Measurements from ENCODE around the gene C16orf90. TPM values are rescaled to one million over a fixed set of nuclear protein-coding genes. Genes with fewer than 3 reads are reported as not detected.

Gene C16orf90
- total RNA-seq, 1 experiment from 2014 or later: not detected

DNA sequence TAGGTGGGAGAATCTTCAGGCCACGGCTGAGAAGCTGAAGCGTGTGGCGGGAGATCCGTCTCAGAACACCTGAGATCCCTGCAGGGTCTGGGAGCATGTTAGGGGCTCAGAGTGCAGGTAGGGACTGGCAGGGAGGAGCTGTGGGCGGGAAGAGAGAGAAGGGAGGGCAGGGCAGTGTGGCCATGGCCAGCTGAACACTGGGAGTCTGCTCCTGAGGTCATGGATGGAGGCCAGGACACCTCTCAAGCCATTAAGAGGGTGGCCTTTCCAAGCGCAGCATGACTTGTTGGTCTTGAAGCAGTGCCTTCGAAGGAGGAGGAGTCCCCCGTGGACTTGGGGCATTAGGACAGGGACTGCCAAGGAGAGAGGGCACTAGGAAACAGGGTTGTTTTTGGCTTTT, 28.1 kb downstream of the C16orf90 start:
- BruUV-seq (replicated peaks): no TSS peak
- Histone ChIP-seq H3K79me2 (ENCODE audit: low read length) (peaks cover 84% of the 10 kb centered on the region), H3K4me2 (ENCODE audit: low read length) (no peak overlapping the region), H3K27ac (ENCODE audit: low read length) (no peak overlapping the region), H3F3A (ENCODE audit: low read length, unreplicated experiment) (no peaks in the 10 kb centered on the region), H3K9ac (ENCODE audit: low read length) (no peak overlapping the region), H3K27me3 (ENCODE audit: low read length) (no peaks in the 10 kb centered on the region), H3K9me3 (ENCODE audit: low read length) (no peaks in the 10 kb centered on the region), H3K36me3 (ENCODE audit: low read depth, low read length) (no peaks in the 10 kb centered on the region), H3K4me1 (ENCODE audit: insufficient read depth, low read length) (no peaks in the 10 kb centered on the region), H2AFZ (ENCODE audit: low read length) (no peak overlapping the region), H3K9me2 (replicated peaks; ENCODE audit: low read length) (no peaks in the 10 kb centered on the region), H4K20me1 (ENCODE audit: low read length) (no peaks in the 10 kb centered on the region), H3K4me3 (ENCODE audit: low read length) (no peak overlapping the region)
- intact Hi-C loops (cut with micrococcal nuclease): no loop called here
- ChIA-PET POLR2A (ENCODE audit: unreplicated experiment) (no interaction called here), CTCF (no interaction called here)
- no peak for ATAC-seq
- TF ChIP-seq, protein P1, sequence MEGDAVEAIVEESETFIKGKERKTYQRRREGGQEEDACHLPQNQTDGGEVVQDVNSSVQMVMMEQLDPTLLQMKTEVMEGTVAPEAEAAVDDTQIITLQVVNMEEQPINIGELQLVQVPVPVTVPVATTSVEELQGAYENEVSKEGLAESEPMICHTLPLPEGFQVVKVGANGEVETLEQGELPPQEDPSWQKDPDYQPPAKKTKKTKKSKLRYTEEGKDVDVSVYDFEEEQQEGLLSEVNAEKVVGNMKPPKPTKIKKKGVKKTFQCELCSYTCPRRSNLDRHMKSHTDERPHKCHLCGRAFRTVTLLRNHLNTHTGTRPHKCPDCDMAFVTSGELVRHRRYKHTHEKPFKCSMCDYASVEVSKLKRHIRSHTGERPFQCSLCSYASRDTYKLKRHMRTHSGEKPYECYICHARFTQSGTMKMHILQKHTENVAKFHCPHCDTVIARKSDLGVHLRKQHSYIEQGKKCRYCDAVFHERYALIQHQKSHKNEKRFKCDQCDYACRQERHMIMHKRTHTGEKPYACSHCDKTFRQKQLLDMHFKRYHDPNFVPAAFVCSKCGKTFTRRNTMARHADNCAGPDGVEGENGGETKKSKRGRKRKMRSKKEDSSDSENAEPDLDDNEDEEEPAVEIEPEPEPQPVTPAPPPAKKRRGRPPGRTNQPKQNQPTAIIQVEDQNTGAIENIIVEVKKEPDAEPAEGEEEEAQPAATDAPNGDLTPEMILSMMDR (conservative IDR thresholded peaks at IDR 0.05; ENCODE audit: low read depth, low read length): no peak
- TF ChIP-seq EZH2 (IDR thresholded peaks at IDR 0.05; ENCODE audit: low read length, unreplicated experiment): no peak
- no peak for TF ChIP-seq EZH2phosphoT487 (IDR thresholded peaks at IDR 0.05; ENCODE audit: borderline replicate concordance, low read length)
- DNase-seq: no peak

DNA sequence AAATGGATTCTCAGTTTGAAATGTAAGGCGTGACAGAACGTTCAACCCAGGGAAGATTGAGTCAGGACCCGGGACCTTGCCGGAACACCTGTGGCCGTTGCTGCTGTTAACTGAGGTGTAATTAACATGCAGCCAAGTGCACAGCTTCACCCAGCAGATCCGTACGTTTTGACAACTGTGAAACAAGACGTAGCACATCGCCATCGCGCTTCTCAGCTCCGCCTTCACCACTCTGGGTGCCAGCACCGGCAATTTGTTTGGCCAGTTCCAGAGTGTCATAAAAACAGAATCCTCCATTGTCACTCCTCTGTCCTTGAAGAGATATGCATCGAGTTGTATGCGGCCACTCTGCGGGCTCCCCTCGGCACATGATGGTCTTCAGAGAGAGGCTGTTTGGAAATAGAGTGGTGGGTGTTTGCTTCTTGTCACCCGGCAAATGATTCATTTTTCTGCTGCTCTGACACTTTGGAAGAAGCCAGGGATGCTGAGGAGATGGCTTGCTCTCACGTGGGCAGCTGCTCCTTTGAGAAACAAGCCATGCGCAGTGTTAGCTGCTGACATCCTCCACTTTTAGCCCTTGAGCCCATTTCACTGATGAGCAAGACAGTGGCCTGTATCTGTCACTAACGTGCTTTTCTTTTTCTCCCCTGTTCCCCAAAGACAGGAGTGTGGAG, 29.2 kb downstream of the C16orf90 start:
- intact Hi-C loops (cut with micrococcal nuclease): no loop called here
- H3K9ac ChIP-seq (ENCODE audit: low read length): no peak overlapping the region
- no peaks in the 10 kb centered on the region for H3K9me3 ChIP-seq (ENCODE audit: low read length)
- H3K36me3 ChIP-seq (ENCODE audit: low read depth, low read length): no peaks in the 10 kb centered on the region
- no peaks in the 10 kb centered on the region for H3K27me3 ChIP-seq (ENCODE audit: low read length)
- no peak for TF ChIP-seq EZH2 (IDR thresholded peaks at IDR 0.05; ENCODE audit: low read length, unreplicated experiment)
- TF ChIP-seq, protein P1 (conservative IDR thresholded peaks at IDR 0.05; ENCODE audit: low read depth, low read length): no peak
- no peak for TF ChIP-seq EZH2phosphoT487 (IDR thresholded peaks at IDR 0.05; ENCODE audit: borderline replicate concordance, low read length)
- POLR2A ChIA-PET (ENCODE audit: unreplicated experiment): no interaction called here
- no peaks in the 10 kb centered on the region for H3K9me2 ChIP-seq (replicated peaks; ENCODE audit: low read length)
- DNase-seq (no peak), ATAC-seq (no peak)
- no peak overlapping the region for H3K4me2 ChIP-seq (ENCODE audit: low read length)
- H3F3A ChIP-seq (ENCODE audit: low read length, unreplicated experiment): no peaks in the 10 kb centered on the region
- H3K79me2 ChIP-seq (ENCODE audit: low read length): peaks cover 90% of the 10 kb centered on the region
- H3K27ac ChIP-seq (ENCODE audit: low read length): no peak overlapping the region
- H3K4me1 ChIP-seq (ENCODE audit: insufficient read depth, low read length): no peaks in the 10 kb centered on the region
- H3K4me3 ChIP-seq (ENCODE audit: low read length): no peak overlapping the region
- no peak overlapping the region for H2AFZ ChIP-seq (ENCODE audit: low read length)
- CTCF ChIA-PET: no interaction called here
- BruUV-seq (replicated peaks): no TSS peak
- H4K20me1 ChIP-seq (ENCODE audit: low read length): no peaks in the 10 kb centered on the region

DNA sequence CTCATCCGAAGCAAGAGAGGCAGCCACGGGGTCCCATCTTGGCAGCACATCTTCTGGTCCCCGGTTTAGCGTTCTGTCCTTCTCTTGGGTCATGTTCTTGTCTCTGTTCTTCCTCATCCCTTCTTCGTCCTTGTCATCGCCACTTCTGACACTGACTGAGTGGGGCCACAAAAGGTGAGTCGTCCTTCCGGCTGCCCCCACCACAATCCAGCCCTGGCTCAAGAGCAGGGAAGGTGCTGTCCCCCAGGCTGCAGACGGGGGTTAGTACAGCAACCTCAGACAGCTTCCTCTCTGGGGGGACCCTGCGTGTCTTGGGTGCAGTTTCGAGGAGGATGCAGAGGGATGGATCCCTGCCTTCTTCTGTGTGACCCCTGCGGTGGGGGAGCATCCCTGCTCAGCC, 30.0 kb downstream of the C16orf90 start:
- ATAC-seq: no peak
- Histone ChIP-seq H4K20me1 (ENCODE audit: low read length) (no peaks in the 10 kb centered on the region), H3K27me3 (ENCODE audit: low read length) (no peaks in the 10 kb centered on the region), H3K27ac (ENCODE audit: low read length) (no peak overlapping the region), H3K9me3 (ENCODE audit: low read length) (no peaks in the 10 kb centered on the region), H3K4me3 (ENCODE audit: low read length) (no peak overlapping the region), H2AFZ (ENCODE audit: low read length) (no peak overlapping the region), H3K9me2 (replicated peaks; ENCODE audit: low read length) (no peaks in the 10 kb centered on the region), H3K36me3 (ENCODE audit: low read depth, low read length) (no peaks in the 10 kb centered on the region), H3F3A (ENCODE audit: low read length, unreplicated experiment) (no peaks in the 10 kb centered on the region), H3K79me2 (ENCODE audit: low read length) (peaks cover 91% of the 10 kb centered on the region), H3K4me1 (ENCODE audit: insufficient read depth, low read length) (no peaks in the 10 kb centered on the region), H3K9ac (ENCODE audit: low read length) (no peak overlapping the region), H3K4me2 (ENCODE audit: low read length) (no peak overlapping the region)
- CTCF ChIA-PET: no interaction called here
- no peak for DNase-seq
- TF ChIP-seq EZH2 (IDR thresholded peaks at IDR 0.05; ENCODE audit: low read length, unreplicated experiment): no peak
- POLR2A ChIA-PET (ENCODE audit: unreplicated experiment): no interaction called here
- BruUV-seq (replicated peaks): no TSS peak
- intact Hi-C loops (cut with micrococcal nuclease): no loop called here

All from PC-3 (cell line).